Duodenal mucosa (tissue), 2 donors: Measurements from ENCODE around the gene TBRG4.

Source experiments
- H3K27ac ChIP-seq: one replicate; pipeline ENCODE4 v1.7.0; 2013; ENCODE audit warnings: low read depth, low read length
- H3K27me3 ChIP-seq, 2 donors: one replicate each; pipeline ENCODE4 v1.7.0; 2013; ENCODE audit warnings: low read length in 2 of 2, control low read depth in 1 of 2; ENCODE audit not compliant: insufficient read depth in 2 of 2, control insufficient read depth in 1 of 2
- H3K36me3 ChIP-seq, 2 donors: one replicate each; pipeline ENCODE4 v1.7.0; 2013; ENCODE audit warnings: low read length in 2 of 2, control low read depth in 1 of 2; ENCODE audit not compliant: insufficient read depth in 2 of 2, control insufficient read depth in 1 of 2
- H3K4me1 ChIP-seq, 2 donors: one replicate each; pipeline ENCODE4 v1.7.0; 2013; ENCODE audit warnings: low read length in 2 of 2, control low read depth in 1 of 2; ENCODE audit not compliant: insufficient read depth in 2 of 2, control insufficient read depth in 1 of 2
- H3K4me3 ChIP-seq, 2 donors: one replicate each; pipeline ENCODE4 v1.7.0; 2013; ENCODE audit warnings: low read length in 2 of 2, low read depth in 1 of 2
- H3K9ac ChIP-seq, 2 donors: one replicate each; pipeline ENCODE4 v1.7.0; 2013; ENCODE audit warnings: low read length in 2 of 2, low read depth in 1 of 2
- H3K9me3 ChIP-seq, 2 donors: one replicate each; pipeline ENCODE4 v1.7.0; 2013; ENCODE audit warnings: low read length in 2 of 2, control low read depth in 1 of 2; ENCODE audit not compliant: control insufficient read depth in 1 of 2

The TBRG4 gene

DNA sequence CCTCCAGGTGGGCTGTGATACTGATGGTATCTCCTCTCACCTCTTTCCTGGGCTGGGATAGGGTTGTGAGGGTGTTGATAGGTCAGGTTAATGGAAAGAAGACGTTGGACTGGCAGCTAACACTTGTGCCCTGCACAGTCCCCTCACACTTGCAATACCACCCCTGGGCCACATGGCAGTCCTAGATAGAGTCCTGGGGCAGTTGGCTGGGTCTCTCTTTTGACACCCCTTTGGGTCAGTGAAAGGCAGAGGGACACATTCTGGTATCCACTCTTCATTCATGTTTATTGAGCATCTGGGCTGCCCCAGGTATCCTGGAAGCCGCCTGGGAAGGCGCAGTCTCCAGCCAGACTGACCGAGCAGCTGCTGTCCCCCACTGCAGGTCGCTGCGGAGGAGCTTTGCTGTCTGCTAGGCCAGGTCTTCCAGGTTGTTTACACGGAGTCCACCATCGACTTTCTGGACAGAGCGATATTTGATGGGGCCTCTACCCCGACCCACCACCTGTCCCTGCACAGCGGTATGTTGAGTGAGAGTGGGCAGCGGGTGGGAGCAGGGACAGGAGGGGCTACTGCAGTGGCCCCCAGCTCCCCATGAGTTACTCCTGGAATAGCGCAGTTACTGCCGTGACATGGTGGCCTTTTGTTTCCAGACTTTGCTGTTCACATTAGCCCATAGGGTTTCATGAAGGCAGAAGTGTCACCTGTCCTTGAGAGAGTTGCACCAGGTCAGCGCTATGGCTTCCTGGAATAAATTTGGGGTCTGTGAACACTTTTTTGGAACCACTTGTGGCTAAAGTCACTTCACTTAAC is 41.8 kb downstream of the TBRG4 start:
- Histone ChIP-seq H3K27me3 (no peaks in the 10 kb centered on the region), H3K4me3 (no peak overlapping the region), H3K4me1 (peaks cover 0 to 4% of the 10 kb centered on the region in 2 donors), H3K9me3 (no peaks in the 10 kb centered on the region), H3K36me3 (peaks cover 45 to 78% of the 10 kb centered on the region in 2 donors), H3K9ac (no peak overlapping the region), H3K27ac (no peak overlapping the region)

DNA sequence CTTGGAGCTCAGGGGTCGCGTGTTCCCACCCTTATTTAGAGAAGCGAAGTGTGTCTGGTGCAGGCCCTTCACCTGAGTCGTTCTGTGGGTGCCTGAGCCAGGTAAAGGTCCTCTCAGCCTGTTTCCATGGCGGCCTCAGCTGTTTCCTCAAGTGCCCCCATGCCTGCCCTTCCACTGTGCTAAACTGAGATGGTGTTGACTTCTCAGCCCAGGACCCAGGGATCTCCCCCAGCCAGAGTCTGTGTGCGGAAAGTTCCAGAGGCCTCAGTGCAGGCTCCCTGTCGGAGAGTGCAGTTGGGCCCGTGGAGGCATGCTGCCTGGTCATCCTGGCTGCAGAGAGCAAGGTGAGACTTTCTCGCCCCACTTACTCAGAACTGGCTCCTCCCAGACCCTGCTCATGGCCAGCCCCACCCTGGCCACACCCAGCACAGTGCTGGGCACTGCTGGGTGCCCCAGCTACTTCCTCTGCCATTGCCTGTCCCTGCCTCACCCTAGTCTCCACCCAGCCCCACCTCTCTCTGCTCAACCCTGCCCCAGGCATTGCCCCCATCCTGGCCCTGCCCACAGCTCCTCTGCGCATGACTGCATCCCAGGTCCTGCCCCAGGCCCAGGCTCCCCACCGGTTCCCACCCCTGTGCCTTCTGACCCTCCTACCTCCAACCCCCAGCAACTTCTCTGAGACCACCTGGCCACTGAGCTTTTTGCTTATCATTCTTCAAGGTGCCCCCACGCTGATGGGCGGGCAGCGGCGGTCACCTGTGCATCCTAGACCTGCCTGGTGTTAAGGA is 43.1 kb downstream of the TBRG4 start:
- Histone ChIP-seq H3K27me3 (no peaks in the 10 kb centered on the region), H3K9me3 (no peaks in the 10 kb centered on the region), H3K9ac (no peak overlapping the region), H3K27ac (no peak overlapping the region), H3K36me3 (peaks cover 53 to 76% of the 10 kb centered on the region in 2 donors), H3K4me3 (no peak overlapping the region), H3K4me1 (peaks cover 0 to 4% of the 10 kb centered on the region in 2 donors)

DNA sequence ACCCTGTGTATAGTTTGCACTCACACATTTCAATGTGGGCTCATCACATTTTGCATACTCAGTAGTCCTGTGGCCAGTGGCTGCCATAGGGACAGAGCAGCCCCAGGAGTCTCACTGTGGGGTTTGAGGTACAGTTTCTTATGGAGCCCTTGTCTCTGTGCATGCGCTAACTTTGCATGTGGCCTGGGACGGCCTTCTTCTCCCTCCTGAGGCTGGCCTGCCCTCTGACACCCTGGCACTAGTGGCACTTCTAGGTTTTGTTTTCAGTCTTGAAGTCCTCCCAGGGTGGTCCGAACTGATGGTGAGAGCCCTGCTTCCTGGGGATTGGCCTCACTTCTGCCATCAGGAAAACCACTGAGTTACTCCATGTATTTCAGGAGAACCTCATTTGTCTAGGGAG is 43.9 kb downstream of the TBRG4 start:
- Histone ChIP-seq H3K9me3 (no peaks in the 10 kb centered on the region), H3K27me3 (no peaks in the 10 kb centered on the region), H3K27ac (no peak overlapping the region), H3K36me3 (peaks cover 46 to 67% of the 10 kb centered on the region in 2 donors), H3K4me3 (no peak overlapping the region), H3K4me1 (peaks cover 0 to 4% of the 10 kb centered on the region in 2 donors), H3K9ac (no peak overlapping the region)

DNA sequence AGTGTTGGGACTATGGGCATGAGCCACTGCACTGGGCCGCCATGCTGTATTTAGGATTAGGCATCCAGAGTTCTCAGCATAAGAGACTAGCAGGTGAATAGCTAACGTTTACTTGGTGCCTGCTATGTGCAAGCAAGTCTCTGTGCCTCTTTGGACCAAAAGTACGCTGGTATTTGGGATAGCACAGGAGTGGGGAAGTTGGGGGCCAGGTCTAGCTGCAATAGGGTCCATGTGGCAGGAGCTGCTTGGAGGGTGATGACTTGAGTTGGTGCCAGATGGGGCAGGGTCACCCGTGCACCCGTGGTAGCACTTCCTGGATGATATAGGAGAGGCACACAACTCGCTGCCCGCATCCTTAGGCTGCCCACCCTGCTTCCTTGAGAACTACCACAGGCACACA is 45.1 kb downstream of the TBRG4 start:
- Histone ChIP-seq H3K27ac (no peak overlapping the region), H3K36me3 (peaks cover 43 to 56% of the 10 kb centered on the region in 2 donors), H3K9me3 (no peaks in the 10 kb centered on the region), H3K9ac (no peak overlapping the region), H3K4me3 (no peak overlapping the region), H3K27me3 (no peaks in the 10 kb centered on the region), H3K4me1 (peaks cover 0 to 4% of the 10 kb centered on the region in 2 donors)

DNA sequence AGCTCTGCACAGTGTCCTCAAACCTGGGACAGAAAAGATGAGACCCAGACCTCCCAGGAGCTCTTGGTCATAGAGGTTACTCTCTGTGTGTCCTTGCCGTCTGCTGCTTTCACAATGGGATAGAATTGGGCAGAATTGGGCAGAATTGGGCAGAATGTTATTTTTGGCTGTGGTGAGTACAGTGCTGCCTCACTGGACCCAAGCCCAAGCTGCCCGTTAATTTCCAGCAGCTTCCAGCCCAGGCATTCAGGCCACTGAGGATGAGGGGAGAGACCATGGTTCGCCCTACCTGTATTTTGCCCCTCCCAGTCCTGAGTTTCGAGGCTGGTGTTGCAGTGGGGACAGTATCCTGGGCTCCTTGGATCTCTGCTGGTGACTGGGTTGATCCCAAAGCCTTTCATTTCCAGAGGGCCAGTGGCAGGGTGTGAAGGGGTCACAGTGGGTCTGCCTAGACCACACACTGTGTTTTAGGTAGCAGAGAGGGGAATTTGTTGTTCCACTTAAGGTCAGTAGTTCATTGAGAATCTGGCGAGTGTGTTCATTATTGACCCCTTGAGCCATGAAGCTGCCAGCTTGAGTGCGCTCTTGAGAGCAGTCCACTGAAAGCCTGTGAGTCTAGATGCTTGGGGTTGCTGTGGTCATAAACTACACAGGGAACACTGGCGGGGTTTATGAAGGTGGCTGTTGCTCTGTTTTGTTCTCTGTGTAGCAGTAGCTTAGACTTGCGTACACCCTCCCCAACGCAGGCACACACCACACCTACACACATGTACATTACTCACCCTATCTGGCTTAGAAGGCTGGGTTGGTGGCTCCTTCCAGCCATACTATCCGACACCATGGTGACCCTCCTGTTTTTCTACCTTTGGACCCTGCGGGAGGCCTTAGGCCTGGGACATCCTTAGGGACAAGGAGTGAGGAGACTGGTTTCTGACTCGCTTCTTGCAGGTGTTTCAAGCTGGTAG is 46.2 kb downstream of the TBRG4 start:
- Histone ChIP-seq H3K36me3 (peaks cover 37 to 56% of the 10 kb centered on the region in 2 donors), H3K27me3 (no peaks in the 10 kb centered on the region), H3K4me3 (no peak overlapping the region), H3K27ac (no peak overlapping the region), H3K9ac (no peak overlapping the region), H3K4me1 (peaks cover 0 to 4% of the 10 kb centered on the region in 2 donors), H3K9me3 (no peaks in the 10 kb centered on the region)

DNA sequence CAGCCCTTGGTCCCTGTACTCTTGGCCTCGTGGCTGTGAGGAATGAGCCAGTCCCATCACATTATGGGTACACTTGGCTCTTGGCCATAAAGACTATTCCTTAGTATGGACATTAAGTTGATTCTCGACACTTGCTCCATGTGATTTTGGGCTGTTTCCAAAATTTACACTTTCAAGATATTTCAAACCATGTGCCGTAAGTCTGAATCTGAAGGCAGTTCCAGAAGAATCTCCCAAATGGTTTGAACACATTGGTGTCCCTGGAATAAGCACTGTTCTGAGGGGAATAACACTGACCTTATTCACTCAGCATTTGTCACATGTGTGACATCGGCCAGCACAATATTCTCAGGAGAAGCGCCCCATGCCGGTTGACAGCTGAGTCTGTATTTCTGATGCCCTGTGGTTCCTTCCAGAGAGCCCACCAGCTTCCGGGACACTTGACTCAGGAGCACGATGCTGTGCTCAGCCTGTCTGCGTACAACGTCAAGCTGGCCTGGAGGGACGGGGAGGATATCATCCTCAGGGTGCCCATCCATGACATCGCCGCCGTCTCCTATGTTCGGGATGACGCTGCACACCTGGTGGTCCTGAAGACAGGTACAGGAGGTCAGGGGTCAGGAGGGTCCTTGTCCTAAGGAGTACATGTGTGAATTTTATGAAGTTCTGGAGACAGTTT is 47.3 kb downstream of the TBRG4 start:
- H3K4me1 ChIP-seq: peaks cover 0 to 4% of the 10 kb centered on the region in 2 donors
- no peaks in the 10 kb centered on the region for H3K27me3 ChIP-seq
- H3K36me3 ChIP-seq: peaks cover 27 to 45% of the 10 kb centered on the region in 2 donors
- no peaks in the 10 kb centered on the region for H3K9me3 ChIP-seq
- H3K27ac ChIP-seq: no peak overlapping the region
- H3K4me3 ChIP-seq: no peak overlapping the region
- H3K9ac ChIP-seq: no peak overlapping the region

DNA sequence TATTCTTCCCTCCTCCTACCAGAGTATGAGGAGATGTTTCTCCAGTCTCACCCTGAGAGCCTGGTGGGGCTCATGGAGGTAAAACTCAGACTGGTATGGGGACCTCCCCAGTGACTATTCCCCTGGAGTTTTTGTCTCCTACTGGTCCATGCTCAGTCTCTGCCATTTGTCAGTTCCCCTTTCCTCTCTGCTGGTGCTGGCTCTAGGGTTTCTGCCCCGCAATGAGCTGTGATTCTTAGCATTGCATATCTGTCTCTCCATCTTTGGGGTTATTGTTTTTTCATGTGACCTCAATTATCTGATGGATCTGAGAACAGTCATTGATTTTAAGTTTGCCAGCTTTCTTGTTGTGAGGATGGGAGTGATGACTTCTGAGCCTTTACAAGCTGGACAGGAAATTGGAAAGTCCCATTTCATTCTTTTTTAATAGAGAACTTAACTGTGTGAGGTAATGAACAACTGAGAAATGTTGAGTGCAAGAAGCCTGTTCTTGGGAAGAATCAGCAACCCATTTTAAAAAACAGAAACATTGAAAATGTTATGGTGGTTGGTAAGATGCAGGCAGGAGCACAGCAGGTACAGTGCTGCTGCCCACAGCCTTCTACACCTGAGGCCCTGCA is 49.6 kb downstream of the TBRG4 start:
- Histone ChIP-seq H3K36me3 (peaks cover 24 to 30% of the 10 kb centered on the region in 2 donors), H3K9me3 (no peaks in the 10 kb centered on the region), H3K27me3 (no peaks in the 10 kb centered on the region), H3K27ac (no peak overlapping the region), H3K4me3 (no peak overlapping the region), H3K4me1 (no peaks in the 10 kb centered on the region), H3K9ac (no peak overlapping the region)

DNA sequence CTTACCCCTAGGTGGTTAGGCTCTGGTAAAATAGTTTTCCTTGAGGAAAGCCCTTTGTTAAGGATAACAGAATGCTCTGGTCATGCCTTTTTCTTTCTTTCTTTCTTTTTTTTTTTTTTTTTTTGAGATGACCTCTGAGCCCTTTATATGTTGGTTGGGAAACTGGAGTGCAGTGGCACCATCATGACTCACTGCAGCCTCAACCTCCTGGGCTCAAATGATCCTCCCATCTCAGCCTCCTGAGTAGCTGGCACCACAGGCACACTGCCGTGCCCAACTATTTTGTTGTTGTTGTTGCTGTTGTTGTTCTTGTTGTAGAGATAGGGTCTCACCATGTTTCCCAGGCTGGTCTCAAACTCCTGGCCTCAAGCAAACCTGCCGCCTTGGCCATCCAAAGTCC is 50.1 kb downstream of the TBRG4 start:
- H3K36me3 ChIP-seq: peaks cover 24 to 27% of the 10 kb centered on the region in 2 donors
- no peak overlapping the region for H3K4me3 ChIP-seq
- no peak overlapping the region for H3K27ac ChIP-seq
- no peaks in the 10 kb centered on the region for H3K9me3 ChIP-seq
- H3K27me3 ChIP-seq: no peaks in the 10 kb centered on the region
- H3K9ac ChIP-seq: no peak overlapping the region
- H3K4me1 ChIP-seq: no peaks in the 10 kb centered on the region

DNA sequence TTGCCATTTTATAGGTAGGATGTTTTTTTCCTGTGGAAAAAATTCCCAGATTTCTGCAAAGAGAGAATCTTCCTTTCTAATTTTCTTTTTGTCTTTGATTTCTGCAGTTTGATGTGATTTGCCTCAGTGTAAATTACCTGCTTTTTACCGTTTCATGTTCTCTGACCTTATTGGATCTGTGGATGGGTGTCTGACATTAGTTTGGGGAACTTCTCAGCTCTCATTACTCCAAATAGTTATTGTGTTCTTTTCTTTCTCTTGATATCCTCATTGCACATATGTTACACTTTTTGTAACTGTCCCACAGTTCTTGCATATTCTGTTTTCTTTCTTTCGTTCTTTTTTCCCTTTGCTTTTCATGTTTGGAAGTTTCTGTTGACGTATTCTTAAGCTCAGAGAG is 51.2 kb downstream of the TBRG4 start:
- peaks cover 18 to 21% of the 10 kb centered on the region in 2 donors for H3K36me3 ChIP-seq
- H3K4me1 ChIP-seq: no peaks in the 10 kb centered on the region
- no peaks in the 10 kb centered on the region for H3K9me3 ChIP-seq
- no peak overlapping the region for H3K27ac ChIP-seq
- H3K9ac ChIP-seq: no peak overlapping the region
- no peak overlapping the region for H3K4me3 ChIP-seq
- no peaks in the 10 kb centered on the region for H3K27me3 ChIP-seq
